GM23248 (cell line): ENCODE measurements around the gene AADACL4.

Experiments used
- EZH2 ChIP-seq: fragments of 200-600 bp; sonication (generic); IDR thresholded peaks from 2 replicates; pipeline ENCODE4 v1.6.1; 2018; ENCODE audit warnings: antibody characterized with exemption, mild to moderate bottlenecking; ENCODE audit not compliant: insufficient read depth, poor library complexity, severe bottlenecking
- EZH2phosphoT487 ChIP-seq: fragments of 200-600 bp; sonication (generic); IDR thresholded peaks from 2 replicates; pipeline ENCODE4 v1.6.1; 2018; ENCODE audit warnings: antibody characterized with exemption, moderate library complexity, mild to moderate bottlenecking, low read depth; ENCODE audit not compliant: insufficient read depth

DNA sequence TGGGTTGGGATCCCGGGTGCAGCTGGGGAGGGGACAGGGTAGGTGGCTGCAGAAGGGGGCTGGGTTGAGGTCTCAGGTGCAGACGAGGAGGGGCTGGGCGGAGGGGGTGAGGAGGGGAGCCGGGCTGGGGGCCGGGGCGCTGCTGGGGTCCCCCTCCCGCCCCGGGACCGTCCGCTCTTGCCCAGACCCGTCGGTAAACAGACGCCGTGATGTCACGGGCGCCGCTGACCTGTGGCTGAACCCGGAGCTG is 48.2 kb upstream of the AADACL4 start:
- no peak for TF ChIP-seq EZH2phosphoT487
- TF ChIP-seq EZH2, result no peak
